ENCODE measurements around the gene GLRX2. TPM values are rescaled to one million over a fixed set of nuclear protein-coding genes. Genes with fewer than 3 reads are reported as not detected.

GLRX2 gene
- total RNA-seq, 1 experiment from 2014 or later = 30.6 TPM

- Histone ChIP-seq H3K4me1 (ENCODE audit: control insufficient read depth in 1 of 2, insufficient read depth in 2 of 2, low read length in 2 of 2) (peaks cover 16 to 35% of the 10 kb centered on the region in 2 experiments), H2AFZ (ENCODE audit: low read depth, low read length, poor library complexity, severe bottlenecking) (no peak overlapping the region), H3K4me2 (ENCODE audit: low read length) (no peak overlapping the region), H3K9ac (ENCODE audit: low read length) (no peak overlapping the region), H3K4me3 (replicated peaks in 1 of 2; ENCODE audit: low read depth in 1 of 2, low read length in 2 of 2) (no peak overlapping the region), H3K36me3 (ENCODE audit: control insufficient read depth in 1 of 2, insufficient read depth in 2 of 2, low read length in 2 of 2) (no peaks in the 10 kb centered on the region), H3K27me3 (ENCODE audit: insufficient read depth, low read length) (no peaks in the 10 kb centered on the region), H3K27ac (ENCODE audit: low read depth, low read length) (no peak overlapping the region), H4K20me1 (ENCODE audit: insufficient read depth) (no peaks in the 10 kb centered on the region), H3K9me3 (ENCODE audit: control insufficient read depth in 1 of 2, insufficient read depth in 1 of 2, low read depth in 1 of 2, low read length in 2 of 2) (no peaks in the 10 kb centered on the region), H3K9me2 (ENCODE audit: insufficient read depth) (no peaks in the 10 kb centered on the region), H3K79me2 (ENCODE audit: insufficient read depth, low read length) (peaks cover 20% of the 10 kb centered on the region)
- no peak for TF ChIP-seq FOSL1 (IDR thresholded peaks at IDR 0.05; ENCODE audit: low read depth)
- no peak for TF ChIP-seq CTCF (IDR thresholded peaks at IDR 0.05 in 2 of 3, conservative IDR thresholded peaks at IDR 0.05 in 1 of 3; ENCODE audit: borderline replicate concordance in 1 of 3, insufficient read depth in 1 of 3, low read depth in 2 of 3, low read length in 2 of 3)
- no TSS peak for BruUV-seq (replicated peaks)
- intact Hi-C loops (cut with micrococcal nuclease) = no loop called here
- ChIA-PET POLR2A (interaction anchor here (1.7 to 1.9 kb wide), 2 partner anchors 14 to 60 kb away, joined by 5 read pairs; partner anchors contain the start of genes GLRX2, RO60 and UCHL5), CTCF (no interaction called here), RAD21 (ENCODE audit: low non-redundant PET in 1 of 2, low total read pairs in 2 of 2, uncharacterized antibody in 2 of 2, unreplicated experiment in 2 of 2) (no interaction called here)
- DNase-seq (ENCODE audit: low read depth, low spot score) (no peak), ATAC-seq (no peak)
Measured at GRCh38 chr1:193118803-193119730, 13.9 kb upstream of the GLRX2 start.

- RAD21 ChIA-PET (ENCODE audit: low non-redundant PET in 1 of 2, low total read pairs in 2 of 2, uncharacterized antibody in 2 of 2, unreplicated experiment in 2 of 2) = no interaction called here
- no peak overlapping the region for H3K9ac ChIP-seq (ENCODE audit: low read length)
- H3K36me3 ChIP-seq (ENCODE audit: control insufficient read depth in 1 of 2, insufficient read depth in 2 of 2, low read length in 2 of 2) = no peaks in the 10 kb centered on the region
- intact Hi-C loops (cut with micrococcal nuclease) = no loop called here
- no peaks in the 10 kb centered on the region for H3K9me3 ChIP-seq (ENCODE audit: control insufficient read depth in 1 of 2, insufficient read depth in 1 of 2, low read depth in 1 of 2, low read length in 2 of 2)
- no peaks in the 10 kb centered on the region for H3K9me2 ChIP-seq (ENCODE audit: insufficient read depth)
- no peaks in the 10 kb centered on the region for H4K20me1 ChIP-seq (ENCODE audit: insufficient read depth)
- H3K27ac ChIP-seq (ENCODE audit: low read depth, low read length) = no peak overlapping the region
- ATAC-seq (no peak), DNase-seq (ENCODE audit: low read depth, low spot score) (no peak)
- no peaks in the 10 kb centered on the region for H3K27me3 ChIP-seq (ENCODE audit: insufficient read depth, low read length)
- peaks cover 11% of the 10 kb centered on the region for H3K79me2 ChIP-seq (ENCODE audit: insufficient read depth, low read length)
- no peak overlapping the region for H3K4me3 ChIP-seq (replicated peaks in 1 of 2; ENCODE audit: low read depth in 1 of 2, low read length in 2 of 2)
- POLR2A ChIA-PET = no interaction called here
- H2AFZ ChIP-seq (ENCODE audit: low read depth, low read length, poor library complexity, severe bottlenecking) = peak overlapping the region; percentile 5
- CTCF ChIA-PET = no interaction called here
- H3K4me1 ChIP-seq (ENCODE audit: control insufficient read depth in 1 of 2, insufficient read depth in 2 of 2, low read length in 2 of 2) = peaks cover 10 to 28% of the 10 kb centered on the region in 2 experiments
- no peak overlapping the region for H3K4me2 ChIP-seq (ENCODE audit: low read length)
- BruUV-seq (replicated peaks) = no TSS peak
- TF ChIP-seq CTCF (IDR thresholded peaks at IDR 0.05 in 2 of 3, conservative IDR thresholded peaks at IDR 0.05 in 1 of 3; ENCODE audit: borderline replicate concordance in 1 of 3, insufficient read depth in 1 of 3, low read depth in 2 of 3, low read length in 2 of 3) (no peak), ZFX (IDR thresholded peaks at IDR 0.05) (no peak), JUND (IDR thresholded peaks at IDR 0.05) (no peak), CEBPB (IDR thresholded peaks at IDR 0.05; ENCODE audit: low read depth) (no peak), ATF3 (IDR thresholded peaks at IDR 0.05) (no peak), ELF1 (IDR thresholded peaks at IDR 0.05; ENCODE audit: borderline replicate concordance, low read depth) (no peak), REST (IDR thresholded peaks at IDR 0.05; ENCODE audit: low read depth) (no peak)
Measured at GRCh38 chr1:193118194-193118593, 13.0 kb upstream of the GLRX2 start.

All from HCT116 (cell line).